NCI-H82 (cell line): ENCODE measurements around the gene ADARB1.

Experiments used
- DNase-seq: peaks from one replicate; lab custom pipeline; 2025; lab: John Stamatoyannopoulos, UW

ADARB1 gene

DNA sequence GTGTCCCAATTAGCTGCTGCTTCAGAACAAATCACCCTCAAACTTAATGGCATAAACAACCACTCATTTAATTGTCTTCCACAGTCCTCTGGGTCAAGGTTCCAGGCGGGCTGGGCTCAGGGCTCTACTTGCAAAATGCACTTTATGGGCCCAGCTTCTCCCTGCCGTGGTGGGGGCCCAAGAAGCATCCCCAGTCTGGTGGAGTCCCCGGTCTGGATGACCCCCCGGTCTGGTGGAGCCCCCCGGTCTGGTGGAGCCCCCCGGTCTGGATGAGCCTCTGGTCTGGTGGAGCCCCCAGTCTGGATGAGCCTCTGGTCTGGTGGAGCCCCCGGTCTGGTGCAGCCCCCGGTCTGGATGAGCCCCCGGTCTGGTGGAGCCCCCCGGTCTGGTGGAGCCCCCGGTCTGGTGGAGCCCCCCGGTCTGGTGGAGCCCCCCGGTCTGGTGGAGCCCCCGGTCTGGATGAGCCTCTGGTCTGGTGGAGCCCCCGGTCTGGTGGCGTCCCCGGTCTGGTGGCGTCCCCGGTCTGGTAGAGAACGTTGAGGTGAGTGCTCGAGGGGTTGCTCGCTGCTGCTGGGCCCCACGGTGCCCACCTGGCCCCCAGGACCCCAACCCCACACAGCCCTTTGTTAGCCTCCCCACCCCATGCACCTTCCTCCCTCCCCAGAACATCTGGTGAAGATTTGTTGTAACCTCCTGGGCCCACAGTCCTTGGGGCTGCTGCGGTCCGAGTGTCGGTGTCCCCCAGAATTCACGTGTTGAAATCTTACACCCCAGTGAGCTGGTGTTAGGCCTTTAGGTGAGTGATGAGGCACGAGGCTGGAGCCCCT is 179.5 kb downstream of the ADARB1 start:
- DNase-seq: no peak

GRCh38 chr21:45254460-45254930 is 180.1 kb downstream of the ADARB1 start:
- no peak for DNase-seq

- peak; percentile 33 for DNase-seq
Measured at GRCh38 chr21:45255381-45256020, 181.1 kb downstream of the ADARB1 start.

GRCh38 chr21:45256021-45256911 is 181.9 kb downstream of the ADARB1 start:
- DNase-seq: no peak

- DNase-seq: no peak
Measured at GRCh38 chr21:45256912-45257672, 182.7 kb downstream of the ADARB1 start.

- DNase-seq: no peak
Measured at GRCh38 chr21:45257673-45258341, 183.4 kb downstream of the ADARB1 start.

- DNase-seq: peak; percentile 15
Measured at GRCh38 chr21:45258466-45258865, 184.1 kb downstream of the ADARB1 start.

DNA sequence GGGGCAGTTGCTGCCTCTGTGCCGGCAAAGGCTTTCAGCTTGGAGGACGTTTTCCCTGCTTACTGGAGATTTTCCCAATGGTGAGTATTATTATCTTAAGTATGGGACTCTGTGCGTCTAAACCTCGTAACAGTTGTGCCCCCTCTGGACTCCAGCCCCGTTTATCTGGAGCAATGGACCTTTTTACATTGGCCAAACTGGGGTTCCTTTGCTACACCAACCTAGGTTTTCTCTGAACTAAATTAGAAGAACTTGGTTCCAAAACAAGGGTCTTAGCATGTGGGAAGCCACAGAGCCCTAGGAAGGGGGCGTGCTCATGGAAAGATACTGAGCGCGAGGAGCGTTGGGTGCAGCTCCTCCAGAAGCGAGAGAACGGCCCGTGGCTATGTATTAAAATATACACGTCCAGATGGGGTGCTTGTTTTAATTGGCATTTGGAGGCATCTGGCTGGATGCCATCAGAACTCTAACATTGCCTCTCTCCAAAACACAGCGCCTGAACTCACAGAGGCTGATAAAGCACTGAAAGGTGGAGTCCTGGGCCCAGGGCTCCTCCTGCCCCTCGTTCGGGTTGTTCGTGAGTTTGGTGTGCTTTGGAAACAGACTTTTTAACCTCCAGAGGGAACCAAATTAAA is 184.9 kb downstream of the ADARB1 start:
- peak; percentile 24 for DNase-seq

GRCh38 chr21:45260191-45260825 is 185.9 kb downstream of the ADARB1 start:
- no peak for DNase-seq

DNA sequence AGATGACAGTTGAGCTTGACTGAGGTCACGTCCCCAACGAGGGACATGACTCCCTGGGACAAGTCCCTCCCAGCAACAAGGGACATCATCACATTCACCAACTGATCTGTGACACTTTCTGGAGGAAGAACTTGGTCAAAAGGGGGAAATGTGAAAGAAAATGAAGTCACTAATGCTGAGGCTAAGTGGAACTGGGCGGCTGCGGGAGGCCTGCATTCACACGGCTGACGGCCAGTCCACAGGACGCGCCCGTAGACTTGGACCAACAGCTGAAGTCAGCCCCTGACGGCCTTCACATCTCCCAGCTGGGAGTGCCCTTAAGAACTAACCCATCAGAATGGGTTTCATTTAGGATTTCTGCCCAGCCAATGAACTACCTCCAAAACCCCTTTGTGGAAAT is 186.7 kb downstream of the ADARB1 start:
- no peak for DNase-seq

GRCh38 chr21:45262041-45262581 is 187.7 kb downstream of the ADARB1 start:
- DNase-seq: no peak

DNA sequence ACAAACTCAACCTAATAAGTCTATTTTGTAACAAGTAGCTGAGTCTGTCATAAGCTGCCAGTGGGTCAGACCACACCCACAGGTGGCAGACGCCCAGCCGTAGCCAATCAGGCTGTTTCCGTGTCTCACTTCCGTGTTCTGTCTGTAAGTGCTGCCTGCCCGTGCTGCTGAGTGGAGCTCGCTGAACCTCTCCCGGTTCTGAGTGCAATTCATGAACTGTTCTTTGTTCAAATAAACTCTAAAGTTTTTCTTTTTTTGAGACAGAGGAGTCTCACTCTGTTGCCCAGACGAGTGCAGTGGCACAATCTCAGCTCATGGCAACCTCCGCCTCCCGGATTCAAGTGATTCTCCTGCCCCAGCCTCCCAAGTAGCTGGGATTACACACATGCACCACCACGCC is 188.2 kb downstream of the ADARB1 start:
- no peak for DNase-seq

DNA sequence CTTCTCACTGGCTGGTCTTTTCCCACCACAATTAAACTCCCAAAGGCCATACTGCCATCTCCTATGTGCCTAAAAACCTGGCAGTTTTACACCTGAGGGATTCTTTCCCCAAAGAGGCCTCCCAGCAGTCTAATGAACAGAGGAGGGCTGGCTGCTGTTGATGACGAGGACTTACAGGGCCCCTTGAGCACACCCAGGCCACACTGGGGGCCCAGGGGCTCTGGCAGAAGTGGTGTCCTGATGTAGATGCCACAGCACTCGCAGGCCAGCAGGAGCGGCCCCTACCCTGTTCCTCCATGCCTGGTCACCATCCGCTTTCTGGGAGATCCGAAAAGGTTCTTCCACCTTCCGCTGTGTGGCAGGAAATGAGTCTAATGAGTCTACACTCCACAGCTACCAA is 189.2 kb downstream of the ADARB1 start:
- no peak for DNase-seq

GRCh38 chr21:45264146-45264911 is 189.9 kb downstream of the ADARB1 start:
- DNase-seq: no peak

GRCh38 chr21:45264912-45265515 is 190.6 kb downstream of the ADARB1 start:
- DNase-seq: no peak

GRCh38 chr21:45265721-45266517 is 191.5 kb downstream of the ADARB1 start:
- DNase-seq: no peak

GRCh38 chr21:45266518-45267389 is 192.4 kb downstream of the ADARB1 start:
- DNase-seq: no peak
